ENCODE measurements around the gene BRD3OS.
A peak's percentile ranks its signal among the peaks of the same experiment; 100 is the strongest.
"Not testable (repeated sequence)": the region's sequence is repeated elsewhere in the genome, so short reads cannot be mapped to it uniquely, and the experiment has no call there.

The BRD3OS gene

DNA sequence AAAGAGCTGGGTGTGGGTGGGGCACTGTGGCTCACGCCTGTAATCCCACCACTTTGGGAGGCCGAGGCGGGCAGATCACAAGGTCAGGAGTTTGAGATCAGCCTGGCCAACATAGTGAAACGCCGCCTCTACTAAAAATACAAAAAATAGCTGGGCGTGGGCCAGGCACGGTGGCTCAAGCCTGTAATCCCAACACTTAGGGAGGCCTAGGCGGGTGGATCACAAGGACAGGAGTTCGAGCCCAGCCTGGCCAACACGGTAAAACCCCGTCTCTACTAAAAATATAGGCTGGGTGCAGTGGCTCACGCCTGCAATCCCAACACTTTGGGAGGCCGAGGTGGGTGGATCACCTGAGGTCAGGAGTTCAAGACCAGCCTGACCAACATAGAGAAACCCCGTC is 36.5 kb upstream of the BRD3OS start:
- DNase-seq (ENCODE audit: low read depth in 2 of 2), result not testable (repeated sequence)

- no peak for DNase-seq (ENCODE audit: low read depth in 2 of 2)
Measured at GRCh38 chr9:133989625-133990365, 35.5 kb upstream of the BRD3OS start.

GRCh38 chr9:133990366-133991213 is 34.7 kb upstream of the BRD3OS start:
- DNase-seq (ENCODE audit: low read depth in 2 of 2), result no peak

GRCh38 chr9:133991214-133991921 is 33.9 kb upstream of the BRD3OS start:
- no peak for DNase-seq (ENCODE audit: low read depth in 2 of 2)

GRCh38 chr9:133991964-133992779 is 33.1 kb upstream of the BRD3OS start, which contains the start of gene VAV2:
VAV2 (minus strand) TSS chr9:133992324; CDS start chr9:133992278, 46 bp downstream.
- no peak for DNase-seq (ENCODE audit: low read depth in 2 of 2)

DNA sequence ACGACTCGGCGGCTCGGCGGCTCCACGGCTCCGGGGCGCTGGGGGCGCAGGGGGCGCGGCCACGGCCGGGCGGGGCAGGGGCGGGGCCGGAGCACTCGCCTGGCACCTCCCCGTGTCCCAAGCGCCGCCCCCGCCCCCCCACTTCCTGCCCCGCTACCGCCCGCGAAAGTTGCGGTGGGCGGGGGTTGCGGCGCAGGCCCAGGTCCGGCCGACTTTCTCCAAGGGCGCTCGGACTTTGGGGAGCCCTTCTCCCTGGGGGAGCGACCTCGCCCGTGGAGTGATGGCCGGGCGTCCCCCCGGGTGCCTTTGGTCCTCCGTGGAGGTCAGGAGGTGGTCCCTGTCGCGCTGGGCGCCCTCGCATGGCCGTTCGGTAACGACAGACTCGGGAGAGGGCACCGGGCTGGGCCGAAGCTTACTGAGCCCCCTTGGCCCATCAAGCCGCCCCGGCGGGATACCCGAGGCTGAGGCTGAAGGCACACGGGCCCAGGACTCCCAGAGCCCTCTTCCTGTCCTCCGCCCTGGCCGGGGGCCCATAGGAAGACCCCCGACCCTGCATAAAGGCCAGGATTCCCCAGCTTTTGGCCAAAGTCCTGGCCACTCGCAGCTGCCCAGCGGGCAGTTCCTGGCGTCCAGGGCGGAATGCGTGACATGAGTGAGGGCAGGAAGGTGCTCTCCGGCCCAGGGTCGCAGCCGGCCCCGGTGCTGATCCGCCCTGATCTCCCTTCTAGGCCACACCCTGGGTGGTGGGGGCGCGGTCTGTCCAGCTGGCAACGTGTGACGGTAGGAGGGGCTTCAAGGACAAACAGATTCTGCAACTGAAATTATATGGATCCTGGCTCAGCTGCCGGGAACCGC is 32.3 kb upstream of the BRD3OS start:
- peak; percentile 37 to 57 for DNase-seq (ENCODE audit: low read depth in 2 of 2)

- no peak for DNase-seq (ENCODE audit: low read depth in 2 of 2)
Measured at GRCh38 chr9:133993635-133994253, 31.5 kb upstream of the BRD3OS start.

GRCh38 chr9:133994353-133995011 is 30.8 kb upstream of the BRD3OS start:
- DNase-seq (ENCODE audit: low read depth in 2 of 2), result peak; percentile 44 to 55

DNA sequence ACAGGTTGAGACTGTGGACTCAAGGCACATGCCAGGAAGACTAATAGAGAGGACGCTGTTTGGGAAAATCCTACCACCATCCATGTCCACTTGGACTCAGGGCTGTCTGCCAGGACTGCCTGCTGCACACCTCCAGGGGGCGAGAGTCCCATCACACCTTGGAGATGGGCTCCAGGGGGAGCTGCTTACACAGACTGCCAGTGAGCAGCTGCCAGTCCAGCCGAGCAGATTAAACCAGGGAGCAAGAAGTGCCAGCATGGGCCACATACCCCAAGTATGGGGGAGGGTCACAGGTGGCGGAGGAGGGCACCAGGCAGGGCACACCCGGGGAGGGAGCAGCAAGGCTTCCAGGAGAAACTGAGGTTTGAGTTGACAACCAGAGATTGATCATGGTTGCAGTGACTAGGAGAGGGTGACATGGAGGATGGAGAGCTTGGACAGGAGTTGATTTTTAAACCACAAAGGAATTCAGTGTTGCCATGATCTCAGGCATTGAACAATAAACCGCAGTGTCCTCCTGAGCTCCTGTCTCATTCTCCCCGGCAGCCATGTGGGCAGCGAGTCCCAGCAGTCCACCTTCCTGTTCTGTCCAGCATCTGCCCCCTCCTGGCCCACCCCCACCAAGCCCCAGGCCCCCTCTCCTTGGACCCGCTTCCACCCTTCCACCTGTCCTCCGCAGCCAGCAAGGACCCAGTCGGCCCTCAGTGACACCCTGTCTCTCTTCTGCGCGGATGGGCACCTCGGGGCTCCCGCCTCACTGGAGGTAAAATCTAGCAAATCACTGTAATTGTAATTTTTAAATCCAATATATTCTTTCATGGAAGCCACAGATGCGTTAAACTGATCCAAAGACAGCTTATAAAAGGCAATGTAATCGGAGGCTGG is 30.0 kb upstream of the BRD3OS start:
- DNase-seq (ENCODE audit: low read depth in 2 of 2), result no peak

- DNase-seq (ENCODE audit: low read depth in 2 of 2), result no peak
Measured at GRCh38 chr9:133996531-133997520, 28.5 kb upstream of the BRD3OS start.

- DNase-seq (ENCODE audit: low read depth in 2 of 2), result no peak
Measured at GRCh38 chr9:133997584-133997983, 27.7 kb upstream of the BRD3OS start.

- no peak for DNase-seq (ENCODE audit: low read depth in 2 of 2)
Measured at GRCh38 chr9:133998915-133999595, 26.2 kb upstream of the BRD3OS start.

DNA sequence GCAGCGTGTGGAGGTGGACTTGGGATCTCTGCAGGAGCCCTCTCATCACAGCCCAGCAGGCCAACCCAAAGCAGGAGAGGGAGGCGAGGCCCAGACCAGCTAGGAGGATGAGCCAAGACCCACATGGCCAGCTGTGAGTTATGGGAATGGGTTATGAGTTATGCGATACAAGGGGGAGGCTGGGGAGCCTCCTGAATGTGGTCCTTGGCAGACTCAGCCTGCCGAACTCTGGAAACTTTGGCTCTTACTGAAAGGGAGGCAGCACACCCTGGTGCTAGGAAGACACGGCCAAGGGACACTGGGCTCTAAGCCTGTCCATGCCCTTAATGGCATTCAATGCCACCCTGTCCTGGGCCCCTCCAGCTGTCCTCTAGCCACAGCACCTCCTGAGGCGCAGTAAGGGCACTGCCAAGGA is 25.4 kb upstream of the BRD3OS start:
- no peak for DNase-seq (ENCODE audit: low read depth in 2 of 2)

GRCh38 chr9:134002796-134003195 is 22.5 kb upstream of the BRD3OS start:
- DNase-seq (ENCODE audit: low read depth in 2 of 2), result no peak

DNA sequence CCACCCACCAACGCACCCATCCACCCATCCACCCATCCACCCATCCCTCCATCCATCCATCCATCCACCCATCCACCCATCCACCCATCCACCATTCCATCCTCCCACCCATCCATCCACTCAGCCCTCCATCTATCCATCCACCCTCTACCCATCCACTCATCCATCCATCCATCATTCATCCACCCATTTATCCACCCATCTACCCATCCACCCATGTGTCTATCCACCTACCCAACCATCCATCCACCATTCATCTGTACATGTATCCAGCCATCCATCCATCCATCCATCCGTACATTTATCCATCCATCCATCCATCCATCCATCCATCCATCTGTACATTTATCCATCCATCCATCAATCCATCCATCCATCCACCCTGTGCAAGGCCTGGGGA is 22.0 kb upstream of the BRD3OS start:
- DNase-seq (ENCODE audit: low read depth in 2 of 2), result no peak

DNA sequence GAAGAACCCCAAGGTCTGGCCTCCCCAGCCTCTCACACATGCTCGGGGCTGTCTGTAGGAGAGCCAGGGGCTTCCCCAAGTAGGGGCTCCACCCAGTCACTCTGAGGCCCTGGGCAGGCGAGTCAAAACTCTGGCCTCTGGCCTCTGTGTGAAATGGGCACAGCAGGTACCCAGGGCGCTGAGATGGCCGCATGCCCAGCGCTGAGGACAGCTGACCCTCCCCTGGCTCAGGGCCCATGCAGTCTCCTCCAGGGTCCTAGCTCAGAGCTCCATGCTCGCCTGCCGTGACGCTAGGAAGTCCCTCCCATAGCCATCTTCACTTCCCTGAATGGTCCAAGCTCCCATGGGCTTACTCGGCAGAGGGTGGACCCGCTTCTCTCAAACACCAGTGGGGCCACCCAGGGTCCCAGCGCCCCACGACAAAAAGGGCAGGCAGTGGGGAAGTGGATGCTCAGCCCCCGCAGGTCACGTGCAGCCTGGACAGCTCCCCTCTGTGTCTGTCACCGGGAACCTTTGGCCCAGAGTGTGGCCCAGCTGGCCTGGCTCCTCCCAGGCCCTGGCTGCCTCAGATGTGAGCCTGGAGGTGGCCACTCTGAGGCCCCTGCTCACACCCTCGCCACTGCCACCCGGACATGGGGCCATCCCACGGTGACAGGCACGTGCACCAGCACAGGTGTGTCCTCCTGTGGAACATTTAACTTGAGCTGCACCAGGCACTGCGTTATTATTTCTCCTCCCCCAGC is 21.0 kb upstream of the BRD3OS start:
- no peak for DNase-seq (ENCODE audit: low read depth in 2 of 2)

Measured in stimulated activated CD8-positive, alpha-beta memory T cell treated with anti-CD3 and anti-CD28 coated beads, Interleukin-15, amount 100 ng/mL, for 4 hours (primary cell).